NCI-H526 (cell line): ENCODE measurements around the gene ZMYM3.
A peak's percentile ranks its signal among the peaks of the same experiment; 100 is the strongest.

Source experiments
- DNase-seq, 2 experiments: peaks; one replicate each; lab custom pipeline; 2025; lab: John Stamatoyannopoulos, UW

Gene ZMYM3

GRCh38 chrX:71253253-71254091, 468 bp downstream of the ZMYM3 start:
- DNase-seq: peak in 1 of 2 experiments; percentile 56

- no peak for DNase-seq
Measured at GRCh38 chrX:71252221-71252620, 1.7 kb downstream of the ZMYM3 start.

GRCh38 chrX:71251466-71251973, 2.4 kb downstream of the ZMYM3 start:
- no peak for DNase-seq

GRCh38 chrX:71250841-71251240, 3.1 kb downstream of the ZMYM3 start:
- no peak for DNase-seq

GRCh38 chrX:71245159-71245558, 8.8 kb downstream of the ZMYM3 start:
- no peak for DNase-seq

- DNase-seq: no peak
Measured at GRCh38 chrX:71244359-71245128, 9.4 kb downstream of the ZMYM3 start.

GRCh38 chrX:71241301-71241700, 12.6 kb downstream of the ZMYM3 start:
- DNase-seq: no peak

- DNase-seq: no peak
Measured at GRCh38 chrX:71239781-71240180, 14.2 kb downstream of the ZMYM3 start.

- no peak for DNase-seq
Measured at GRCh38 chrX:71236836-71237235, 17.1 kb downstream of the ZMYM3 start.

GRCh38 chrX:71235482-71235881, 18.5 kb downstream of the ZMYM3 start:
- no peak for DNase-seq

- no peak for DNase-seq
Measured at GRCh38 chrX:71228063-71228642, 25.8 kb downstream of the ZMYM3 start.

- DNase-seq: no peak
Measured at GRCh38 chrX:71227370-71228062, 26.4 kb downstream of the ZMYM3 start.

GRCh38 chrX:71225676-71226075, 28.3 kb downstream of the ZMYM3 start:
- no peak for DNase-seq

GRCh38 chrX:71225009-71225408, 28.9 kb downstream of the ZMYM3 start:
- no peak for DNase-seq

- no peak for DNase-seq
Measured at GRCh38 chrX:71224098-71224708, 29.7 kb downstream of the ZMYM3 start.

GRCh38 chrX:71222929-71223328, 31.0 kb downstream of the ZMYM3 start, which contains the start of gene GJB1:
Gene GJB1, plus strand, starts transcription at chrX:71223224. Its CDS starts 484 bp downstream, at chrX:71223708.
- no peak for DNase-seq

GRCh38 chrX:71221145-71221544, 32.8 kb downstream of the ZMYM3 start:
- DNase-seq: no peak

GRCh38 chrX:71217298-71217697, 36.6 kb downstream of the ZMYM3 start:
- DNase-seq: no peak

GRCh38 chrX:71216485-71216884, 37.5 kb downstream of the ZMYM3 start:
- no peak for DNase-seq

GRCh38 chrX:71215338-71215912, 38.5 kb downstream of the ZMYM3 start:
- DNase-seq: no peak
